ENCODE measurements around the gene TYMP.
A peak's percentile ranks its signal among the peaks of the same experiment; 100 is the strongest.

DNA sequence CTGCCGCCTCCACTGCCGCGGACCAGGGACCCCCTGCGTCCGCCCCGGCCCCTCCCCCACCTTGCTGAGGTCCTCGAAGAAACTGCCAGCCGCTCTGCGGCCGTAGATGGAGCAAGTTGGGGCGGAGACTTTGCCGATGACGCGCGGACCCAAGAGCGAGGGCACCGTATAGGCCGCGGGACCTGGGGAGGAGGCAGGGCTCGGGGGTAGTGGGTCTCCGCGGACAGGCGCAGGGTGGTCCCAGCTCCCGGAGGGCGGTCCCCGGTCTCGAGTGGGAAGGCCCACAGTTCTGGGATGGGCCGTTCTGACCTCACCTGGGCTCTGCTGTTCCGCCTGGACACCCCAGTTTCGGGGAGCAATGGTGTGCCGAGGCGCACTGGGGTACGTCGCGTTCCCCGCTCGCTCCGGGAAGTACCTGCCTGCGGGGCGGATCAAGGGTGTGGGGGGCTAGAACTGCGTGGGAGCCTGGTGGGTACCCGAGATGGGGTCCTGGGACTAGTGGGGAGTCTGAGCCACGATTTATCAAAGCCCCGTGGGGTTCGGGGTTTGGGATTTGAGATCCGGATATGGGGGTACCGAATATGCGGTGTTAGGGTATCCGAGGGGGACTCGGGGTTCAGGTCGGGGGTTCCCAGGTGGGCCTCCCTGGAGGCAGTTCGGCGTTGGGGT lies 1.2 kb upstream of the TYMP start:
- TF ChIP-seq, protein P1, sequence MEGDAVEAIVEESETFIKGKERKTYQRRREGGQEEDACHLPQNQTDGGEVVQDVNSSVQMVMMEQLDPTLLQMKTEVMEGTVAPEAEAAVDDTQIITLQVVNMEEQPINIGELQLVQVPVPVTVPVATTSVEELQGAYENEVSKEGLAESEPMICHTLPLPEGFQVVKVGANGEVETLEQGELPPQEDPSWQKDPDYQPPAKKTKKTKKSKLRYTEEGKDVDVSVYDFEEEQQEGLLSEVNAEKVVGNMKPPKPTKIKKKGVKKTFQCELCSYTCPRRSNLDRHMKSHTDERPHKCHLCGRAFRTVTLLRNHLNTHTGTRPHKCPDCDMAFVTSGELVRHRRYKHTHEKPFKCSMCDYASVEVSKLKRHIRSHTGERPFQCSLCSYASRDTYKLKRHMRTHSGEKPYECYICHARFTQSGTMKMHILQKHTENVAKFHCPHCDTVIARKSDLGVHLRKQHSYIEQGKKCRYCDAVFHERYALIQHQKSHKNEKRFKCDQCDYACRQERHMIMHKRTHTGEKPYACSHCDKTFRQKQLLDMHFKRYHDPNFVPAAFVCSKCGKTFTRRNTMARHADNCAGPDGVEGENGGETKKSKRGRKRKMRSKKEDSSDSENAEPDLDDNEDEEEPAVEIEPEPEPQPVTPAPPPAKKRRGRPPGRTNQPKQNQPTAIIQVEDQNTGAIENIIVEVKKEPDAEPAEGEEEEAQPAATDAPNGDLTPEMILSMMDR (IDR thresholded peaks at IDR 0.05) = no peak
- TF ChIP-seq POLR2A (IDR thresholded peaks at IDR 0.05) = peak; percentile 90
